Gastrocnemius medialis (tissue), 4 donors: ENCODE measurements around the gene OLFML2A. TPM values are rescaled to one million over a fixed set of nuclear protein-coding genes. Genes with fewer than 3 reads are reported as not detected.
A peak's percentile ranks its signal among the peaks of the same experiment; 100 is the strongest.

Source experiments
- ATAC-seq, 2 donors: fragments of 150-250 bp; one replicate each; pipeline ENCODE4 v1.9.1; 2016
- DNase-seq, 2 donors: peaks; one replicate each; pipeline ENCODE4 v3.0.0-alpha.2; 2019
- H3K27ac ChIP-seq, 4 donors: fragments of 200-600 bp; sonication (generic); 1 replicate in 1 of 4; 2 replicates in 3 of 4; pipeline ENCODE4 v1.5.1; 2016 to 2018; ENCODE audit warnings: mild to moderate bottlenecking in 2 of 4, moderate library complexity in 1 of 4
- H3K27me3 ChIP-seq, 3 donors: fragments of 200-600 bp; sonication (generic) in 2 of 3; 1 replicate in 1 of 3; 2 replicates in 2 of 3; pipeline versions ENCODE4 v1.5.1 to v1.6.0; 2016 to 2019; ENCODE audit warnings: mild to moderate bottlenecking in 1 of 3, moderate library complexity in 1 of 3
- H3K36me3 ChIP-seq, 2 donors: fragments of 200-600 bp; sonication (generic) in 1 of 2; one replicate each; pipeline ENCODE4 v1.5.1; 2017 to 2018
- H3K4me1 ChIP-seq, 2 donors: fragments of 200-600 bp; sonication (generic) in 1 of 2; one replicate each; pipeline ENCODE4 v1.5.1; 2016 to 2017; ENCODE audit warnings: mild to moderate bottlenecking in 2 of 2
- H3K4me3 ChIP-seq, 4 donors: fragments of 200-600 bp; sonication (generic) in 3 of 4; 1 replicate in 1 of 4; 2 replicates in 3 of 4; pipeline ENCODE4 v1.5.1; 2016 to 2019; ENCODE audit warnings: mild to moderate bottlenecking in 2 of 4
- H3K9me3 ChIP-seq, 3 donors: fragments of 200-600 bp; sonication (generic) in 2 of 3; 1 replicate in 1 of 3; 2 replicates in 2 of 3; pipeline ENCODE4 v1.5.1; 2016 to 2019
- POLR2A ChIP-seq, 2 donors: fragments of 450-650 bp; IDR thresholded peaks; one replicate each; pipeline ENCODE4 v1.6.1; 2017; ENCODE audit warnings: antibody characterized with exemption in 2 of 2, mild to moderate bottlenecking in 2 of 2, moderate library complexity in 2 of 2
- in situ Hi-C, 4 donors: fragments of 200-750 bp; cut with MboI; loops; one replicate each; pipeline versions ENCODE4 v1.15.0 to v1.8.0; 2017; ENCODE audit warnings: low sequenced_read_pairs in 4 of 4
- intact Hi-C: fragments of 100-400 bp; cut with DNase I; formaldehyde crosslinking; loops from one replicate; pipeline ENCODE4 v1.15.1; 2023; ENCODE audit warnings: low total_unique reads
- total RNA-seq, 4 donors: library from RNA; depleted of rRNA; stranded (reverse); fragments of >200 nt; gene quantifications; one replicate each; pipeline versions ENCODE4 v1.1.0 to v1.2.3, GENCODE V29; 2016
- TF ChIP-seq, protein P1 (sequence below), 5 experiments: fragments of 450-650 bp in 3 of 5; fragments of 200-600 bp in 2 of 5; sonication (generic) in 2 of 5; IDR thresholded peaks in 4 of 5; conservative IDR thresholded peaks in 1 of 5; 1 replicate in 4 of 5; 2 replicates in 1 of 5; pipeline ENCODE4 v1.5.1; 2016 to 2019; ENCODE audit warnings: antibody characterized with exemption in 5 of 5, mild to moderate bottlenecking in 3 of 5, moderate library complexity in 3 of 5

OLFML2A gene
- total RNA-seq, 4 donors from 2014 or later, result 6.9 to 48.0 (median 32.8) TPM

GRCh38 chr9:124793015-124793541 is 16.1 kb downstream of the OLFML2A start:
- Histone ChIP-seq H3K36me3 (no peaks in the 10 kb centered on the region), H3K27me3 (no peaks in the 10 kb centered on the region), H3K27ac (peak overlapping the region; percentile 48 to 70 (median 62)), H3K9me3 (no peaks in the 10 kb centered on the region), H3K4me3 (no peak overlapping the region), H3K4me1 (peaks cover 37 to 51% of the 10 kb centered on the region in 2 donors)
- DNase-seq, result peak; percentile 56 to 87
- no peak for TF ChIP-seq POLR2A (IDR thresholded peaks at IDR 0.05)
- TF ChIP-seq, protein P1, sequence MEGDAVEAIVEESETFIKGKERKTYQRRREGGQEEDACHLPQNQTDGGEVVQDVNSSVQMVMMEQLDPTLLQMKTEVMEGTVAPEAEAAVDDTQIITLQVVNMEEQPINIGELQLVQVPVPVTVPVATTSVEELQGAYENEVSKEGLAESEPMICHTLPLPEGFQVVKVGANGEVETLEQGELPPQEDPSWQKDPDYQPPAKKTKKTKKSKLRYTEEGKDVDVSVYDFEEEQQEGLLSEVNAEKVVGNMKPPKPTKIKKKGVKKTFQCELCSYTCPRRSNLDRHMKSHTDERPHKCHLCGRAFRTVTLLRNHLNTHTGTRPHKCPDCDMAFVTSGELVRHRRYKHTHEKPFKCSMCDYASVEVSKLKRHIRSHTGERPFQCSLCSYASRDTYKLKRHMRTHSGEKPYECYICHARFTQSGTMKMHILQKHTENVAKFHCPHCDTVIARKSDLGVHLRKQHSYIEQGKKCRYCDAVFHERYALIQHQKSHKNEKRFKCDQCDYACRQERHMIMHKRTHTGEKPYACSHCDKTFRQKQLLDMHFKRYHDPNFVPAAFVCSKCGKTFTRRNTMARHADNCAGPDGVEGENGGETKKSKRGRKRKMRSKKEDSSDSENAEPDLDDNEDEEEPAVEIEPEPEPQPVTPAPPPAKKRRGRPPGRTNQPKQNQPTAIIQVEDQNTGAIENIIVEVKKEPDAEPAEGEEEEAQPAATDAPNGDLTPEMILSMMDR (IDR thresholded peaks at IDR 0.05 in 4 of 5, conservative IDR thresholded peaks at IDR 0.05 in 1 of 5), result no peak
- ATAC-seq, result peak; percentile 72 to 73
- in situ Hi-C loops (loop anchor here in 1 of 4 donors (10.0 kb wide), 1 partner anchor 52 kb away; no protein-coding TSS in a partner anchor), intact Hi-C loops (no loop called here)

DNA sequence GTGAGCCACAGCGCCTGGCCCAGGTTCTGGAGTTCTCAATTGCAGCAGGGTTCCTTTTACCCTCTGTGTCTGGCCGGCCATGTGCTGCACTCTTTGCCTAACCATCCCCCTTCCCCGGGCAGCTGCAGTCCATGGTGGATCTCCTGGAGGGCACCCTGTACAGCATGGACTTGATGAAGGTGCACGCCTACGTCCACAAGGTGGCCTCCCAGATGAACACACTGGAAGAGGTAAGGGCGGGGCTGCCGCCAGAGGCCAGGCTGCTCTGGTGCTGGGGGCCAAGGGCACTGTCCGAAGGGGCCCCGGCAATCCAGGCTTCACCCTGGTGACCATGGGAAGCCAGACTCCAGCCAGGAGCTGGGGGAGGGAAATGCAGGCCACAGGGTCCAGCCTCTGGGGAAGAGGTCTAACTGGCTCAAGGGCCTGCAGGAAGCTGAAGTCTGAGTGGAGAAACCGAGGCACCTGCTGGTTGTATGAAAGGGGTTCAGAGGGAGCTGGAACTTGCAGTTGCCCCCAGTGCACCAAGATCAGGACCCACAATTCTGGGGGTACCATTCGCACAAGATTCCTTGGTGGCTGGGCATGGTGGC is 18.1 kb downstream of the OLFML2A start:
- intact Hi-C loops (loop anchor here (2.0 kb wide), 2 partner anchors 18 to 36 kb away; partner anchors contain the start of gene OLFML2A), in situ Hi-C loops (loop anchor here in 1 of 4 donors (10.0 kb wide), 1 partner anchor 50 kb away; no protein-coding TSS in a partner anchor)
- no peaks in the 10 kb centered on the region for H3K36me3 ChIP-seq
- peak; percentile 60 to 88 for DNase-seq
- TF ChIP-seq, protein P1 (IDR thresholded peaks at IDR 0.05 in 4 of 5, conservative IDR thresholded peaks at IDR 0.05 in 1 of 5), result peak in 4 of 5 experiments; percentile 24 to 33 (median 26)
- no peak for TF ChIP-seq POLR2A (IDR thresholded peaks at IDR 0.05)
- H3K27me3 ChIP-seq, result no peaks in the 10 kb centered on the region
- peaks cover 47 to 61% of the 10 kb centered on the region in 2 donors for H3K4me1 ChIP-seq
- H3K4me3 ChIP-seq, result no peak overlapping the region
- ATAC-seq, result peak; percentile 65 to 73
- no peaks in the 10 kb centered on the region for H3K9me3 ChIP-seq
- peak overlapping the region; percentile 29 to 70 (median 62) for H3K27ac ChIP-seq

GRCh38 chr9:124795881-124796431 is 19.0 kb downstream of the OLFML2A start:
- Histone ChIP-seq H3K4me1 (peaks cover 52 to 70% of the 10 kb centered on the region in 2 donors), H3K27ac (peak overlapping the region; percentile 54 to 70 (median 62)), H3K9me3 (no peaks in the 10 kb centered on the region), H3K4me3 (no peak overlapping the region), H3K27me3 (no peaks in the 10 kb centered on the region), H3K36me3 (no peaks in the 10 kb centered on the region)
- in situ Hi-C loops (loop anchor here in 1 of 4 donors (10.0 kb wide), 1 partner anchor 49 kb away; no protein-coding TSS in a partner anchor), intact Hi-C loops (loop anchor here (2.0 kb wide), 2 partner anchors 19 to 35 kb away; partner anchors contain the start of gene OLFML2A)
- DNase-seq (no peak), ATAC-seq (no peak)
- no peak for TF ChIP-seq POLR2A (IDR thresholded peaks at IDR 0.05)
- TF ChIP-seq, protein P1 (IDR thresholded peaks at IDR 0.05 in 4 of 5, conservative IDR thresholded peaks at IDR 0.05 in 1 of 5), result no peak

- DNase-seq (peak in 1 of 2 donors; percentile 72), ATAC-seq (peak in 1 of 2 donors; percentile 48)
- intact Hi-C loops, result no loop called here
- Histone ChIP-seq H3K27me3 (no peaks in the 10 kb centered on the region), H3K27ac (peak overlapping the region; percentile 42 to 68 (median 55)), H3K4me3 (no peak overlapping the region), H3K9me3 (no peaks in the 10 kb centered on the region), H3K4me1 (peaks cover 57 to 84% of the 10 kb centered on the region in 2 donors), H3K36me3 (no peaks in the 10 kb centered on the region)
- no peak for TF ChIP-seq POLR2A (IDR thresholded peaks at IDR 0.05)
- TF ChIP-seq, protein P1 (IDR thresholded peaks at IDR 0.05 in 4 of 5, conservative IDR thresholded peaks at IDR 0.05 in 1 of 5), result no peak
- in situ Hi-C loops, result loop anchor here in 1 of 4 donors (10.0 kb wide), 1 partner anchor 47 kb away; no protein-coding TSS in a partner anchor
Measured at GRCh38 chr9:124797343-124798103, 20.6 kb downstream of the OLFML2A start.
